IPS-20b (cell line): ENCODE results near the gene OR5H14.
"Not testable (repeated sequence)": the region's sequence is repeated elsewhere in the genome, so short reads cannot be mapped to it uniquely, and the experiment has no call there.

ENCODE experiments used
- H3K27ac ChIP-seq: one replicate; pipeline ENCODE4 v1.5.1; 2013; ENCODE audit warnings: low read length
- H3K27me3 ChIP-seq: 2 replicates; pipeline ENCODE4 v1.6.1; 2013; ENCODE audit warnings: mild to moderate bottlenecking, low read length, inconsistent platforms; ENCODE audit not compliant: insufficient read depth
- H3K36me3 ChIP-seq: 2 replicates; pipeline ENCODE4 v1.6.1; 2013; ENCODE audit warnings: low read depth, mild to moderate bottlenecking, inconsistent platforms, low read length, moderate library complexity; ENCODE audit not compliant: insufficient read depth
- H3K4me1 ChIP-seq: 2 replicates; pipeline ENCODE4 v1.6.1; 2013; ENCODE audit warnings: mild to moderate bottlenecking, control low read depth, inconsistent platforms, low read length, moderate library complexity; ENCODE audit not compliant: insufficient read depth
- H3K4me3 ChIP-seq: 2 replicates; pipeline ENCODE4 v1.5.1; 2013; ENCODE audit warnings: mild to moderate bottlenecking, low read length, inconsistent platforms
- H3K9ac ChIP-seq: 2 replicates; pipeline ENCODE4 v1.6.1; 2013; ENCODE audit warnings: low read depth, mild to moderate bottlenecking, inconsistent platforms, low read length, moderate library complexity
- H3K9me3 ChIP-seq: 2 replicates; pipeline ENCODE4 v1.6.1; 2013; ENCODE audit warnings: mild to moderate bottlenecking, low read depth, low read length, inconsistent platforms; ENCODE audit not compliant: insufficient read depth

OR5H14 gene

GRCh38 chr3:98147179-98147578 lies at the start of gene OR5H14:
Gene OR5H14 (plus strand): TSS chr3:98147479. CDS start chr3:98149386, 1,907 bp downstream.
- Histone ChIP-seq H3K4me1 (no peaks in the 10 kb centered on the region), H3K4me3 (no peak within 1 kb of the TSS), H3K36me3 (no peaks in the 10 kb centered on the region), H3K9me3 (no peaks in the 10 kb centered on the region), H3K9ac (no peak within 1 kb of the TSS), H3K27me3 (no peaks in the 10 kb centered on the region), H3K27ac (no peak within 1 kb of the TSS)

GRCh38 chr3:98099848-98100247 lies 47.4 kb upstream of the OR5H14 start:
- H3K4me1 ChIP-seq: no peaks in the 10 kb centered on the region
- H3K36me3 ChIP-seq: no peaks in the 10 kb centered on the region
- H3K27ac ChIP-seq: no peak overlapping the region
- H3K9me3 ChIP-seq: no peaks in the 10 kb centered on the region
- no peaks in the 10 kb centered on the region for H3K27me3 ChIP-seq
- no peak overlapping the region for H3K9ac ChIP-seq
- no peak overlapping the region for H3K4me3 ChIP-seq

- Histone ChIP-seq H3K9ac (no peak overlapping the region), H3K4me1 (peaks cover 3% of the 10 kb centered on the region; the same call in 1 of the 2 replicates), H3K36me3 (no peaks in the 10 kb centered on the region), H3K4me3 (no peak overlapping the region), H3K27me3 (no peaks in the 10 kb centered on the region), H3K27ac (no peak overlapping the region), H3K9me3 (peaks cover 5% of the 10 kb centered on the region)
Observed at GRCh38 chr3:98108162-98108561, 39.1 kb upstream of the OR5H14 start.

DNA sequence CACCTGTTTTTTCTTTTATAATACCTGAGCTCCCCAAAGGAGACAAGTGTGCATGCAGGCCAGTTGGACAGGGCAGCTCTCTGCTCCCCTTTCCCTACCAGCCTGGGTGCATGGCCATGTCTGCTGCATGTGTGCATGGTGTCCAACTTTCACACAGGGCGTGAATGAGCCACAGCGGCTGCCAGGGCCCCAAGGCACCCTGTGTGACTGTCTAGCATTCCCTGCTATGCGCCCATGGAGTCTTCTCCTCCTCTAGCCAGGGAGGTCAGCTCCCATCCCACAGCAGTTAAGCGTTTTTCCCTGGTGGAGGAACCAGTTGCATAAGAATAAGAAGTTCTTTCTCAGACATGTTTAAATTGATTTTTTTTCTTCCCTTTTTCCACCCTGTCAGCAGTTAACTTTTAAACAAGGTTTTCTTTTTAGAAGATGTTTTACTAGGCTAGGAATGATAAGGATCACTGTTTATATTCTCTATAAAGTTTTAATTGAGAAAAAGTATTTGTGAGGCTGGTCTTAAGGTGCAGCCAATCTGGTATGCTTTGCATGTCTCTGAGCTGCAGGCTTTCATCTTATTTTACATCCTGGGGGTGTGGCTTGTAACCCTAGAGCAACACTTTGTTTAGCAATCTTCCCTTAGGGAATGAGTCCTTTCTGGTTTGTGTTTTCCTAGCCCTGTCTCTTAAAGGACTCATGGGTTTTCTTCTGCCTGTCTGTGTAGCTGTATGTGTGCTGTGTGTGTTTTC lies 37.3 kb upstream of the OR5H14 start:
- no peak overlapping the region for H3K9ac ChIP-seq
- no peaks in the 10 kb centered on the region for H3K36me3 ChIP-seq
- H3K27me3 ChIP-seq: no peaks in the 10 kb centered on the region
- no peak overlapping the region; the same call in 1 of the 2 replicates for H3K4me3 ChIP-seq
- peaks cover 3% of the 10 kb centered on the region; the same call in 1 of the 2 replicates for H3K4me1 ChIP-seq
- H3K27ac ChIP-seq: no peak overlapping the region
- H3K9me3 ChIP-seq: peaks cover 5% of the 10 kb centered on the region

GRCh38 chr3:98110550-98110908 lies 36.8 kb upstream of the OR5H14 start:
- Histone ChIP-seq H3K9me3 (peaks cover 5% of the 10 kb centered on the region), H3K4me3 (no peak overlapping the region; the same call in 1 of the 2 replicates), H3K4me1 (peaks cover 3% of the 10 kb centered on the region; the same call in 1 of the 2 replicates), H3K27ac (no peak overlapping the region), H3K9ac (no peak overlapping the region), H3K27me3 (no peaks in the 10 kb centered on the region), H3K36me3 (no peaks in the 10 kb centered on the region)

DNA sequence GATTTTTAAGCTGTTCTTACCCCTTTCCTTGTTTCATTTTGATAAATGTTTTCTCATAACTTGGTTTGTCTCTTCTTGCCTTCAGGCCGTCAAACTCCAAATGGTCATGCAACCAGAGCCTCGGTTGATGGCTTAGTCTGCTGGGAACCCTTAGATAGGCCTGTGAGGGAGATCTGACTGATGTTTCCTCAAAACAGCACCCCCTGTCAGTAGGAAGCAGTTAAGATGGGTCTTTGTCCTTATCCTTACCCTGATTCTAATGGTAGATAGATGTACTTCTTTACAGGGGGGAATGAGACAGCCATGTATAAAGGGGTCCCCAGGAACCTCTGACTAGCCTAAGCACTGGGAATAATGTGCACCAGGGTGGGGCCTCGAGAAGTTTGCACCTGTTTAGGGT lies 33.0 kb upstream of the OR5H14 start:
- Histone ChIP-seq H3K9ac (no peak overlapping the region), H3K36me3 (no peaks in the 10 kb centered on the region), H3K4me1 (peaks cover 3% of the 10 kb centered on the region; the same call in 1 of the 2 replicates), H3K9me3 (peaks cover 5% of the 10 kb centered on the region), H3K27me3 (no peaks in the 10 kb centered on the region), H3K27ac (no peak overlapping the region), H3K4me3 (no peak overlapping the region)

DNA sequence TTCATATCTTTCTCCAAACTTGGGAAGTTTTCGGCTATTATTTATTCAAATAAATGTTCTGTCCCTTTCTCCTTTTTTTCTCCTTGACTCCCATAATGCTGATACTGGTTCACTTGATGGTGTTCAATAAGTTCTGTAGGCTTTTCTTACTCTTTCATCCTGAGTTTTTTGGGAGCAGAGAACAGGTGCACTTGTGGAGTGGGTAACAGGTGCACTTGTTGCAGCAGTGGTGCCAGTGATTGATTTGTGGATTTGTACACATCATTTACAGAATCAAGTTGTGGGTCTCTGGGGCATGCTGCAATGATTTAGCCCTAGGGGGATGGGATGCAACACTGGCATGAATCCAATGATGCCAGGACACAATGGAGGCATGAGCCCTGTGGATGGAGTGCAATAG lies 31.6 kb upstream of the OR5H14 start:
- Histone ChIP-seq H3K4me3 (no peak overlapping the region), H3K27ac (no peak overlapping the region), H3K9me3 (peaks cover 4% of the 10 kb centered on the region), H3K27me3 (no peaks in the 10 kb centered on the region), H3K9ac (no peak overlapping the region), H3K36me3 (no peaks in the 10 kb centered on the region), H3K4me1 (no peaks in the 10 kb centered on the region; the same call in 1 of the 2 replicates)

- Histone ChIP-seq H3K9me3 (no peaks in the 10 kb centered on the region), H3K9ac (no peak within 1 kb of the TSS), H3K4me3 (no peak within 1 kb of the TSS), H3K36me3 (no peaks in the 10 kb centered on the region), H3K27me3 (no peaks in the 10 kb centered on the region), H3K4me1 (no peaks in the 10 kb centered on the region), H3K27ac (no peak within 1 kb of the TSS)
Observed at GRCh38 chr3:98130421-98130820, 16.9 kb upstream of the OR5H14 start, which contains the start of gene OR5H1. Gene OR5H1 (plus strand): TSS chr3:98130721. CDS start chr3:98132698, 1,977 bp downstream.

DNA sequence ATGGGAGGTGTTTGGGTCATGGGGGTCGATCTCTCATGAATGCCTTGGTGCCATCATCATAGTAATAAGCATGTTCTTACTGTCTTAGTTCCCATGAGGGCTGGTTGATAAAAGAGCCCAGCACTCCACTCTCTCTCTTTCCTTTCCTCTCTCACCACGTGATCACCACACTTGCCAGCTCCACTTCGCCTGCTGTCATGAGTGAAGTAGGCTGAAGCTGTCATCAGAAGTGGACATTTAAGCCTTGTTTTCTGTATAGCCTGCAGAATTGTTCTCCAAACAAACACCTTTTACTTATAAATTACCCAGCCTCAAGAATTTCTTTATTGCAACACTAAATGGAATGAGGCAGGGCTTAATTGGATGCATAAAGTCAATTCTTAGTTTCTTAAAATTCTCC lies 10.6 kb upstream of the OR5H14 start:
- Histone ChIP-seq H3K27ac (no peak overlapping the region), H3K9me3 (no peaks in the 10 kb centered on the region), H3K27me3 (no peaks in the 10 kb centered on the region), H3K36me3 (no peaks in the 10 kb centered on the region), H3K4me3 (no peak overlapping the region), H3K9ac (no peak overlapping the region), H3K4me1 (peaks cover 10% of the 10 kb centered on the region)

DNA sequence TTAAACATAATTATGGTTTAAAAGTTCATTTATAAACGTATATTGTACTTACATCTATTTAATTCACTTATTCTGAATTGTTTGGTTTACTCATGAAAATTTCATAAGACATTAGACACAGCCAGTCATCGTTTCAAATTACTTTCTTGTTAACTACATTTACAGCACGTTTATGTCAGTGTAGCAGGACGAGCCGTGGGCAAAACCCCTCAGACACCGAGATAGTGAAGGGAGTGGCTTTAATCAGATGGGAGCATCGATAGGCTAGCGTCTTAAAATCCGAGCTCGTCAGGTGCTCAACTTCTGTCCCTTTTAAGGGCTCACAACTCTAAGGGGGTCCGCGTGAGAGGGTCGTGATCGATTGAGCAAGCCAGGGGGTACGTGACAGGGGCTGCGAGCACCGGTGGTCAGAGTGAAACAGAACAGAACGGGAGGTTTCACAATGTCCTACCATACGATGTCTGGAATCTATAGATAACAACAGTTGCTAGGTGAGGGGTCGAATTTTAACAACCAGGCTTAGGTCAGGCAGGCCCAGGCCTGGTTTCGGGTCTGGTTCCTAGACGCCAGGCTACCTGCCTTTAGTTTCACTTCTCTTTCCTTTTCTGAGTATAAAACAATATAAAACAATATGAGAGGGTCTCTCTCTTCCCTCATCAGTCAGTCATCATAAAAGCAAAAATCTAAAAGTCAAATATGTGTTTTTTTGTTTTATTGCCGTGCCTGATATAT lies 9.3 kb upstream of the OR5H14 start:
- not testable (repeated sequence) for H3K4me3 ChIP-seq, H3K27me3 ChIP-seq, H3K9ac ChIP-seq, H3K27ac ChIP-seq, H3K36me3 ChIP-seq, H3K9me3 ChIP-seq
- H3K4me1 ChIP-seq: peaks cover 10% of the 10 kb centered on the region

DNA sequence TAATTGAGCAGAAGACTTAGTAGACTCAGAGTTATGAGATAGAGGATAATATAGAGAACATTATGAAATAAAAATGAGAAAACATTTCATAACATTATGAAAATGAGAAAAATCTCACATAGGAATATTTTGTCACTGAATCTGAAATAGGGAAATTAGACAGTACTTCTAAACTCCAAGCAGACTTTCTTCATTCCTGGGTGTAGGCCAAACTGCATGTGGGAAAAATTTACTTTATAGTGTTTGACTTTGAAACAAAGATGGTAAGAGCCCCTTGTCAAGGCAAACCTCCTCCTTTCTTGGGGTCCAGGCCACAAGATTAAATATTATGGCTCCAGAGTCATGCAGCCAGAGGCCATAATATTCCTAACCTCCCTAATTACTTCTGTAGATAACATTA lies 6.7 kb upstream of the OR5H14 start:
- Histone ChIP-seq H3K9ac (no peak overlapping the region), H3K36me3 (no peaks in the 10 kb centered on the region), H3K4me1 (peaks cover 10% of the 10 kb centered on the region), H3K27ac (no peak overlapping the region), H3K9me3 (no peaks in the 10 kb centered on the region), H3K4me3 (no peak overlapping the region), H3K27me3 (no peaks in the 10 kb centered on the region)

- Histone ChIP-seq H3K36me3 (no peaks in the 10 kb centered on the region), H3K27ac (no peak overlapping the region)
Observed at GRCh38 chr3:98148751-98149150, 1.5 kb downstream of the OR5H14 start.

More at GRCh38 chr3:98148751-98149150, 1.5 kb downstream of the OR5H14 start:
- H3K4me3 ChIP-seq: no peak overlapping the region
- H3K9me3 ChIP-seq: no peaks in the 10 kb centered on the region
- no peak overlapping the region for H3K9ac ChIP-seq
- H3K27me3 ChIP-seq: no peaks in the 10 kb centered on the region
- H3K4me1 ChIP-seq: no peaks in the 10 kb centered on the region
